ENCODE data around the gene IL17C. TPM values are rescaled to one million over a fixed set of nuclear protein-coding genes. Genes with fewer than 3 reads are reported as not detected.

The IL17C gene
- total RNA-seq, 2 experiments from 2014 or later = 0.86 TPM; not detected in 1

DNA sequence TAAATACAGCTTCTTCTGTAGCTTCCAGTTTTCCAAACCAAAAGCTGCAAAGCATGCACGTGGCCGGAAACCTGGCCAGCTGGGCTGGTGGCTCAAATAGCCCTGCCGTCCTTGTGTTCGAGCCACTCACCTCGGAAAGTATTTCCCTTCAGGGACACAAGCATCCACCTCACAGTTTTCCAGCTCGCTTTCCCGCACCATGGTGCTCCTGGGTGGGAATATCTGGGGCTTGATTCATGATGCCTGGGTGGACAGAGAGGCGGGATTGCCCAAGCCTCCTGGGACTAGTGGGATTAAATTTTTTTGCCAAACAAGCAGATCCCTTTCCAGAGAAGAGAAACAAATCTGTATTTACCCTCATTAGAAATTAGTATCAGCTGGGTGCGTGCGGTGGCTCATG lies 31.6 kb downstream of the IL17C start:
- CTCF ChIA-PET (ENCODE audit: unreplicated experiment) = no interaction called here
- POLR2A ChIA-PET = no interaction called here

GRCh38 chr16:88671806-88672205 lies 33.4 kb downstream of the IL17C start:
- intact Hi-C loops (cut with micrococcal nuclease; ENCODE audit: unreplicated experiment) = no loop called here
- TF ChIP-seq, protein P1, sequence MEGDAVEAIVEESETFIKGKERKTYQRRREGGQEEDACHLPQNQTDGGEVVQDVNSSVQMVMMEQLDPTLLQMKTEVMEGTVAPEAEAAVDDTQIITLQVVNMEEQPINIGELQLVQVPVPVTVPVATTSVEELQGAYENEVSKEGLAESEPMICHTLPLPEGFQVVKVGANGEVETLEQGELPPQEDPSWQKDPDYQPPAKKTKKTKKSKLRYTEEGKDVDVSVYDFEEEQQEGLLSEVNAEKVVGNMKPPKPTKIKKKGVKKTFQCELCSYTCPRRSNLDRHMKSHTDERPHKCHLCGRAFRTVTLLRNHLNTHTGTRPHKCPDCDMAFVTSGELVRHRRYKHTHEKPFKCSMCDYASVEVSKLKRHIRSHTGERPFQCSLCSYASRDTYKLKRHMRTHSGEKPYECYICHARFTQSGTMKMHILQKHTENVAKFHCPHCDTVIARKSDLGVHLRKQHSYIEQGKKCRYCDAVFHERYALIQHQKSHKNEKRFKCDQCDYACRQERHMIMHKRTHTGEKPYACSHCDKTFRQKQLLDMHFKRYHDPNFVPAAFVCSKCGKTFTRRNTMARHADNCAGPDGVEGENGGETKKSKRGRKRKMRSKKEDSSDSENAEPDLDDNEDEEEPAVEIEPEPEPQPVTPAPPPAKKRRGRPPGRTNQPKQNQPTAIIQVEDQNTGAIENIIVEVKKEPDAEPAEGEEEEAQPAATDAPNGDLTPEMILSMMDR (conservative IDR thresholded peaks at IDR 0.05; ENCODE audit: low read length) = no peak
- no peak for TF ChIP-seq EZH2phosphoT487 (IDR thresholded peaks at IDR 0.05; ENCODE audit: borderline replicate concordance, low read depth, low read length)
- Histone ChIP-seq H3K4me1 (ENCODE audit: insufficient read depth, low read length, poor library complexity, severe bottlenecking) (no peaks in the 10 kb centered on the region), H2AFZ (ENCODE audit: low read length) (no peak overlapping the region), H3K36me3 (ENCODE audit: insufficient read depth, low read length) (peaks cover 26% of the 10 kb centered on the region), H3K9me3 (ENCODE audit: low read length) (no peaks in the 10 kb centered on the region), H3K4me3 (ENCODE audit: low read depth, low read length, poor library complexity, severe bottlenecking) (no peak overlapping the region), H3K4me2 (ENCODE audit: low read length) (no peak overlapping the region), H4K20me1 (ENCODE audit: insufficient read depth, low read length) (no peaks in the 10 kb centered on the region), H3K79me2 (ENCODE audit: insufficient read depth, low read depth, low read length) (no peaks in the 10 kb centered on the region), H3K9me2 (ENCODE audit: insufficient read depth, low read length) (no peaks in the 10 kb centered on the region), H3K27ac (ENCODE audit: low read depth, low read length, poor library complexity, severe bottlenecking) (no peak overlapping the region)
- no peak for DNase-seq (ENCODE audit: low spot score)
- ChIA-PET POLR2A (no interaction called here), CTCF (ENCODE audit: unreplicated experiment) (no interaction called here)
- BruUV-seq (replicated peaks) = no TSS peak

More for the DNA sequence above, 31.6 kb downstream of the IL17C start:
- DNase-seq (ENCODE audit: low spot score) = no peak
- Histone ChIP-seq H3K4me3 (ENCODE audit: low read depth, low read length, poor library complexity, severe bottlenecking) (no peak overlapping the region), H4K20me1 (ENCODE audit: insufficient read depth, low read length) (no peaks in the 10 kb centered on the region), H3K9me2 (ENCODE audit: insufficient read depth, low read length) (no peaks in the 10 kb centered on the region), H3K36me3 (ENCODE audit: insufficient read depth, low read length) (peaks cover 22% of the 10 kb centered on the region), H3K9me3 (ENCODE audit: low read length) (no peaks in the 10 kb centered on the region), H3K79me2 (ENCODE audit: insufficient read depth, low read depth, low read length) (no peaks in the 10 kb centered on the region; the same call in 1 of the 2 replicates), H3K4me2 (ENCODE audit: low read length) (no peak overlapping the region), H2AFZ (ENCODE audit: low read length) (no peak overlapping the region), H3K27ac (ENCODE audit: low read depth, low read length, poor library complexity, severe bottlenecking) (no peak overlapping the region), H3K4me1 (ENCODE audit: insufficient read depth, low read length, poor library complexity, severe bottlenecking) (peaks cover 11% of the 10 kb centered on the region)
- intact Hi-C loops (cut with micrococcal nuclease; ENCODE audit: unreplicated experiment) = loop anchor here (10.0 kb wide), 1 partner anchor 215 kb away; the partner anchor contains the start of gene ZFPM1
- no TSS peak for BruUV-seq (replicated peaks)
- TF ChIP-seq, protein P1 (conservative IDR thresholded peaks at IDR 0.05; ENCODE audit: low read length) = no peak
- TF ChIP-seq EZH2phosphoT487 (IDR thresholded peaks at IDR 0.05; ENCODE audit: borderline replicate concordance, low read depth, low read length) = no peak

- Histone ChIP-seq H3K4me2 (ENCODE audit: low read length) (no peak overlapping the region), H3K4me3 (ENCODE audit: low read depth, low read length, poor library complexity, severe bottlenecking) (no peak overlapping the region), H3K9me2 (ENCODE audit: insufficient read depth, low read length) (no peaks in the 10 kb centered on the region), H4K20me1 (ENCODE audit: insufficient read depth, low read length) (no peaks in the 10 kb centered on the region), H3K79me2 (ENCODE audit: insufficient read depth, low read depth, low read length) (no peaks in the 10 kb centered on the region), H3K27ac (ENCODE audit: low read depth, low read length, poor library complexity, severe bottlenecking) (no peak overlapping the region), H3K4me1 (ENCODE audit: insufficient read depth, low read length, poor library complexity, severe bottlenecking) (no peaks in the 10 kb centered on the region), H3K9me3 (ENCODE audit: low read length) (no peaks in the 10 kb centered on the region), H3K36me3 (ENCODE audit: insufficient read depth, low read length) (peaks cover 26% of the 10 kb centered on the region), H2AFZ (ENCODE audit: low read length) (no peak overlapping the region)
- ChIA-PET CTCF (ENCODE audit: unreplicated experiment) (no interaction called here), POLR2A (interaction anchor here (0.6 kb wide), 1 partner anchor 10 kb away, joined by 3 read pairs; the partner anchor contains the start of gene MVD)
- TF ChIP-seq, protein P1 (conservative IDR thresholded peaks at IDR 0.05; ENCODE audit: low read length) = peak; percentile 42
- TF ChIP-seq EZH2phosphoT487 (IDR thresholded peaks at IDR 0.05; ENCODE audit: borderline replicate concordance, low read depth, low read length) = no peak
- DNase-seq (ENCODE audit: low spot score) = no peak
- intact Hi-C loops (cut with micrococcal nuclease; ENCODE audit: unreplicated experiment) = no loop called here
- BruUV-seq (replicated peaks) = no TSS peak
Observed at GRCh38 chr16:88672776-88673175, 34.4 kb downstream of the IL17C start.
